Measurements from ENCODE around the gene KIF5A. TPM values are rescaled to one million over a fixed set of nuclear protein-coding genes. Genes with fewer than 3 reads are reported as not detected.

The KIF5A gene
- total RNA-seq, 1 donor from 2014 or later, result 0.22 TPM

DNA sequence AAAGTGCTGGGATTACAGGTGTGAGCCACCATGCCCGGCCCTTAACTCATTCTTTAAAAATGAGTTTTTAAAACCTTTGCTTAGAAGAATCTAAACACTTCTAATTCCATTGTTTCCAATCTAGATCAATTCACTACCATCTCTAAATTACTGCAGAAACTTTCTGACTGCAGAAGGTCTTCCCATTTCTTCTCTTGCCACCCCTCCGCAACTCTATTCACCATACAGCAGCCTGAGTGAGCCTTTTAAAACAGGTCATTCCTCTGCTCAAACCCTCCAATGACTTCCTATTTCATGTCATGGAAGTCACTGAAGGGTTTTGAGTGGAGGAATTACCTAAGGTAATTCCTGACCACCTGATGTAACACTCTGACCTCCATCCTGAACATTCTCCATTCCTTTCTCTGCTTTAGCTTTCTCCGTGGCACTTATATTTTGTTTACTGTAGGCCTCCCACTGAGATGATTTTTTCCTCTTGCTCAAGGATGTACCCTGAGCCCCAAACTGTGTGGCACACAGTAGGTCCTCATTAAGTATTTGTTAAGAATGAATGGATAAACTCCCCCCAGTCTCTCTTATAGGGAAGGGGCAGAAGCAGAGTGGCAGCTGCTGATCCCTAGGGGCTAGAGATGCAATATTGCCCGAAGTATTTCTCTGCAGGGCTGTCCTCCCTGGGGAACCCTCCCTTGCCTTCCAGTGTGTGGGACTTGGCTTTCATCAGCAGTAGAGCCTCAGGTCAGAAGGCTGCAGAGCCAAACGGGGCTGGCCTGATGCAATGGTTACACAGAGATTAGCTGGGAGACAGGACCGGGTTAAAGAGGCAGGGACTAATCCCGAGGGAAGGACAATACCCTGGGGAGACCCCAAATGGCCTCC is 30.7 kb upstream of the KIF5A start:
- intact Hi-C loops (cut with DNase I), result no loop called here
- no peak for DNase-seq (ENCODE audit: low spot score)

DNA sequence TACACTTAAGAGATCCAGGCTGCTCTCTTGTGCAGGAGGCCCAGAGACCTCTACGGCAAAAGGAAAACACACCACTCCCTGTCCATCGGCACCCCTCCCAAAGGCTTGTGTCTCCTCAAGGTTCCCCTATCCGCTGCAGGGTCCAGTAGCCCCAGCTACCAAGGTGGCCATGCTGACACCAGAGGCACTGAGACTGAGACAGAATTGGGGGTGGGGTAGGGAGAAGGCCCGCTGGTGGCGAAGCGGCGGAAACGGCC is 30.1 kb upstream of the KIF5A start:
- intact Hi-C loops (cut with DNase I), result loop anchor here (5.0 kb wide), 2 partner anchors 32 to 173 kb away; partner anchors contain the start of genes MARS1 and OS9
- DNase-seq (ENCODE audit: low spot score), result no peak

GRCh38 chr12:57520053-57520818 is 29.6 kb upstream of the KIF5A start, which contains the start of gene DDIT3:
TSS of gene DDIT3 (minus strand) at chr12:57520514. CDS start at chr12:57517406, 3,108 bp downstream.
- DNase-seq (ENCODE audit: low spot score), result peak; percentile 100
- intact Hi-C loops (cut with DNase I), result loop anchor here (5.0 kb wide), 2 partner anchors 33 to 172 kb away; partner anchors contain the start of genes MARS1 and OS9

- no peak for DNase-seq (ENCODE audit: low spot score)
- intact Hi-C loops (cut with DNase I), result loop anchor here (2.0 to 5.0 kb wide), 3 partner anchors 25 to 171 kb away; partner anchors contain the start of genes DCTN2, MARS1 and OS9
These were observed 28.3 kb upstream of the KIF5A start for GRCh38 chr12:57521525-57522010.

- intact Hi-C loops (cut with DNase I), result loop anchor here (2.0 to 5.0 kb wide), 3 partner anchors 25 to 170 kb away; partner anchors contain the start of genes DCTN2, MARS1 and OS9
- peak; percentile 94 for DNase-seq (ENCODE audit: low spot score)
These were observed 27.6 kb upstream of the KIF5A start, which contains the start of gene MBD6 for GRCh38 chr12:57522011-57522886. TSS of gene MBD6 (plus strand) at chr12:57522824. CDS start at chr12:57524304, 1,480 bp downstream.

DNA sequence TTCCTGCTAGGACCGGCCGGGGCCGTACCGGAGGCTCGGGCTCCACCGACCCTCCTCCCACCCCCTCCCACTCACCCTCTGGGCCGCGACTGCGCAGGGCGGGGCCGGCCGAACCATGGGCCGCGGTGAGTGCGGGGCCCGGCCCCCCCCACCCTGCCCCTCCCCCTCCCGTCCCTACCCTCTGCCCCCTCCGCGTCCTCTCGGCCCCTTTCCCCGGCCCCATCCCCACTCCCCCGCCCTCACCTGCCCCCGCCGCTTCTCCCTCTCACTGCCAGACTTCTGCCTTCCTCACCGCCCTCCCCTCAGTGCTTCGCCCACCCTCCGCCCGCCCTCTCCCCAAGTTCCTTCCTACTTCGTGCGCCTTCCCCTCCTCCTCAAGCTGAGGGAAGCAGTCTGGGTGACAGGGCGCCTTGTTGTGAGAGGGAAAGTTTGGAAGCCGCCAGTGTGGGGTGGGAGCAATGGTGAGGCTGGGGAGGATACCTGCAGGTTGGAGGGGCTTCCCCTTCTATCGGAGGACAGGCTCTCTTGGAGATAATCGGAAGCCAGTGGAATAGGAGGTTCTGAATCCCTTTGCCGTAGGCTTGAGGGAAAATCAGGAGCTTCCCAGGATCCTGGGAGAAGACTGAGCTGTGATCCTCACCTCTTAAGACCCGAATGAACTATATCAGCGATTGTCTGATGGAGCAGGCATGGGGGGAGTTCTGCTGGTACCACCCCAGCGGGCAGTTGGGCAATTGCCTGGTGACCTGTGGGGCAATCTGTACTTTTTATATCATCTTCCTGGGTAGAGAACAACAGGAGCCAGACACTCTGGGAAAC is 26.7 kb upstream of the KIF5A start:
- intact Hi-C loops (cut with DNase I), result loop anchor here (2.0 to 5.0 kb wide), 3 partner anchors 24 to 169 kb away; partner anchors contain the start of genes DCTN2, MARS1 and OS9
- peak; percentile 93 for DNase-seq (ENCODE audit: low spot score)

DNA sequence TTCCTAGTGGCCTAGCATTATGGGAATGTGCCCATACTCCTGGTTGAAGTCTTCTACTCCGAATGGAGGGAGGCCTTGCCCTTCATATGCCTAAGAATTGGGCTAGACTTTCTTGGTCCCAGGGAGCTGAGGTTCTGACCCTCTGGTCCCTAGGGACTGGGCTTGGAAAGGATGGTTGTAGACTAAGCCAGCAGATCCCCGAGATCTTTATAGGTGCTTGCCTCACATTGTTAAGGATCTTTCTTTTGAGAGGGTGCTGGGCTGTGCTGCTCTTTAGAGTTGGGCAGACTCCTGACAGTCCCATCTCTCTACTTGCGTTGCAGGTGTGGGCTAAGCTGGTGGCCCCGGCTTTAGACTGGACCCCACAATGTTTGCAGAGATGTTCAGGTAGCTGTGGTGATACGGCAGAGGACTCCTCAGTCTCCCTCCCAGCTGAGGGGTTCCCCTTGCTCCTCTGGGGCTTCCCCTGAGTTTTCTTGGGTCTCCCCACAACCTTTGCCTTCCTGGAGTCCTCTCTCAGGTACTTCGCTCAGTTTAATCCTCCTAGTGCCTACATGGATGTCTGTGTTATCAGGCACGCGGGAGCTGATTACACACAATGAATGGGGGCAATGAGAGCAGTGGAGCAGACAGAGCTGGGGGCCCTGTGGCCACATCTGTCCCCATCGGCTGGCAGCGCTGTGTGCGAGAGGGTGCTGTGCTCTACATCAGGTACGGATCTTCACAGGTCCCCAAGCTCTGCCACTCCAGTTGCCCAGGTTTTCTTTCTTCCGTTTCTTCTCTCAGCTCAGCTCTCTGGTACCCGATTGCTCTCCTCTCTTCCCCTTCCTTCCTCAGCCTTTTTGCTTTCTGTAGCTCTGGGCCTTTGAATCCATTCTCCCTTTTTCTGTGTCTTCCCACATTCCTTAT is 25.9 kb upstream of the KIF5A start:
- intact Hi-C loops (cut with DNase I), result loop anchor here (2.0 to 5.0 kb wide), 3 partner anchors 23 to 168 kb away; partner anchors contain the start of genes DCTN2, MARS1 and OS9
- no peak for DNase-seq (ENCODE audit: low spot score)

DNA sequence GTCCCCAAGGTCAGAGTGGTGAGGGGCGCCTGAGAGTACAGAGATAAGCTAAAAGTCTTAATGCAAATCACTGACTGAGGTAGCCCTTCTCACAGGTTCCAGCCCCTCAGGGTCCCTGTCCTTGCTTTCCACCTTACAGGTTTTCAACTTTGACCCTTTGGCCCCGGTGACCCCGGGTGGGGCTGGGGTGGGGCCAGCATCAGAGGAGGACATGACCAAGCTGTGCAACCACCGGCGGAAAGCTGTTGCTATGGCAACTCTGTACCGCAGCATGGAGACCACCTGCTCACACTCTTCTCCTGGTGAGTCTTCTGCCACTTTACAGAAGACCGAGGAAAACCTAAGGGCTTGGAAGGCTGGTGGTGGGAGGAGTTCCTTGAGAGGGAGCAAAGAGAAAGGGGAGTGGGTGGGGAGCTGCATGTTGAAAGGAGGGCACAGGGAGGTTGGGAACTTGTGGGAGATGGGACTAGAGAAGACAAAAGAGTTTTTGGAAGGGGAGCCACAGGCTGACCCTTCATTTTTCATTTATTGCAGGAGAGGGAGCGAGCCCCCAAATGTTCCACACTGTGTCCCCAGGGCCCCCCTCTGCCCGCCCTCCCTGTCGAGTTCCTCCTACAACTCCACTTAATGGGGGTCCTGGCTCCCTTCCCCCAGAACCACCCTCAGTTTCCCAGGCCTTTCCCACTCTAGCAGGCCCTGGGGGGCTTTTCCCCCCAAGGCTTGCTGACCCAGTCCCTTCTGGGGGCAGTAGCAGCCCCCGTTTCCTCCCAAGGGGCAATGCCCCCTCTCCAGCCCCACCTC is 24.8 kb upstream of the KIF5A start:
- no peak for DNase-seq (ENCODE audit: low spot score)
- intact Hi-C loops (cut with DNase I), result loop anchor here (5.0 kb wide), 2 partner anchors 38 to 167 kb away; partner anchors contain the start of genes MARS1 and OS9

DNA sequence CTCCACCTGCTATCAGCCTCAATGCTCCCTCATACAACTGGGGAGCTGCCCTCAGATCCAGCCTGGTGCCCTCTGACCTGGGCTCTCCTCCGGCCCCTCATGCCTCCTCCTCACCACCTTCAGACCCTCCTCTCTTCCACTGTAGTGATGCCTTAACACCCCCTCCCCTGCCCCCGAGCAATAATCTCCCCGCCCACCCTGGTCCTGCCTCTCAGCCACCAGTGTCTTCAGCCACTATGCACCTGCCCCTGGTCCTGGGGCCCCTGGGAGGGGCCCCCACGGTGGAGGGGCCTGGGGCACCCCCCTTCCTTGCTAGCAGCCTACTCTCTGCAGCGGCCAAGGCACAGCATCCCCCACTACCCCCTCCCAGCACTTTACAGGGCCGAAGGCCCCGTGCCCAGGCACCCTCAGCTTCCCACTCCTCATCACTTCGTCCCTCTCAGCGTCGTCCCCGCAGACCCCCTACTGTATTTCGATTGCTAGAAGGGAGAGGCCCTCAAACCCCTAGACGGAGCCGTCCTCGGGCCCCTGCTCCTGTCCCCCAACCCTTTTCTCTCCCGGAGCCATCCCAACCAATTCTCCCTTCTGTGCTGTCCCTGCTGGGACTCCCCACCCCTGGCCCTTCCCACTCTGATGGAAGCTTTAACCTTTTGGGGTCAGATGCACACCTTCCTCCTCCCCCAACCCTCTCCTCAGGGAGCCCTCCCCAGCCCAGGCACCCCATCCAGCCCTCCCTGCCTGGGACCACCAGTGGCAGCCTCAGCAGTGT is 24.0 kb upstream of the KIF5A start:
- intact Hi-C loops (cut with DNase I), result no loop called here
- no peak for DNase-seq (ENCODE audit: low spot score)

DNA sequence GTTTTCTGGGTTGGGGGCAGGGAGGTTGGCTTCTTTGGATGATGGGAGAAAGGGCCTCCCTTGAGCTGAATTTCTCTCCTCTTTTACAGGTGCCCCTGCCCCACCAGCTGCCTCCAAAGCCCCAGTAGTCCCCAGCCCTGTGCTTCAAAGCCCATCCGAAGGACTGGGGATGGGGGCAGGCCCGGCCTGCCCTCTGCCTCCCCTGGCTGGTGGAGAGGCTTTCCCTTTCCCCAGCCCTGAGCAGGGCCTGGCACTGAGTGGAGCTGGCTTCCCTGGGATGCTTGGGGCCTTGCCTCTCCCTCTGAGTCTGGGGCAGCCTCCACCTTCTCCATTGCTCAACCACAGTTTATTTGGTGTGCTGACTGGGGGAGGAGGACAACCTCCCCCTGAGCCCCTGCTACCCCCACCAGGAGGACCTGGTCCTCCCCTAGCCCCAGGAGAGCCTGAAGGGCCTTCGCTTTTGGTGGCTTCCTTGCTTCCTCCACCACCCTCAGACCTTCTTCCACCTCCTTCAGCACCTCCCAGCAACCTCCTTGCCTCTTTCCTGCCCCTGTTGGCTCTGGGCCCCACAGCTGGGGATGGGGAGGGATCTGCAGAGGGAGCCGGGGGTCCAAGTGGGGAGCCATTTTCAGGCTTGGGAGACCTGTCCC is 23.2 kb upstream of the KIF5A start:
- intact Hi-C loops (cut with DNase I), result no loop called here

DNA sequence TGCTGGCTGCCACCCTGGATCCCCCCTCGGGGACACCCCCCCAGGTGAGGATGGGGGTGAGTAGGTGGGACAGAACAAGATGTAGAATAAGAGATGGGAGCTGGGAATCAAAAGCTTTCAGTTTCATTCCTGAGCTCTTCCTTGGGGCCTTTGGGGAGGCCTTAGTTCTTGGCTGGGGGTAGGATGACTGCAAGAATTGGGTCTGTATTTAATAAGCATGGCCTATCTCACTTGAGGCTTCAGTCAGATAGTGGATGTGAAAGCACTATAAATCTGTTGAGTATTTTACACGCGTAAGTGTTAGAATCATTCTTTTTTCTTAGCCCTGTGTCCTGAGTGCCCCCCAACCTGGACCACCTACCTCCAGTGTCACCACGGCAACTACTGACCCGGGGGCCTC is 22.7 kb upstream of the KIF5A start:
- intact Hi-C loops (cut with DNase I), result no loop called here

More for the DNA sequence above, 23.2 kb upstream of the KIF5A start:
- no peak for DNase-seq (ENCODE audit: low spot score)

GRCh38 chr12:57528176-57528575 is 21.7 kb upstream of the KIF5A start:
- intact Hi-C loops (cut with DNase I), result no loop called here
- no peak for DNase-seq (ENCODE audit: low spot score)

More for the DNA sequence above, 22.7 kb upstream of the KIF5A start:
- DNase-seq (ENCODE audit: low spot score), result no peak

DNA sequence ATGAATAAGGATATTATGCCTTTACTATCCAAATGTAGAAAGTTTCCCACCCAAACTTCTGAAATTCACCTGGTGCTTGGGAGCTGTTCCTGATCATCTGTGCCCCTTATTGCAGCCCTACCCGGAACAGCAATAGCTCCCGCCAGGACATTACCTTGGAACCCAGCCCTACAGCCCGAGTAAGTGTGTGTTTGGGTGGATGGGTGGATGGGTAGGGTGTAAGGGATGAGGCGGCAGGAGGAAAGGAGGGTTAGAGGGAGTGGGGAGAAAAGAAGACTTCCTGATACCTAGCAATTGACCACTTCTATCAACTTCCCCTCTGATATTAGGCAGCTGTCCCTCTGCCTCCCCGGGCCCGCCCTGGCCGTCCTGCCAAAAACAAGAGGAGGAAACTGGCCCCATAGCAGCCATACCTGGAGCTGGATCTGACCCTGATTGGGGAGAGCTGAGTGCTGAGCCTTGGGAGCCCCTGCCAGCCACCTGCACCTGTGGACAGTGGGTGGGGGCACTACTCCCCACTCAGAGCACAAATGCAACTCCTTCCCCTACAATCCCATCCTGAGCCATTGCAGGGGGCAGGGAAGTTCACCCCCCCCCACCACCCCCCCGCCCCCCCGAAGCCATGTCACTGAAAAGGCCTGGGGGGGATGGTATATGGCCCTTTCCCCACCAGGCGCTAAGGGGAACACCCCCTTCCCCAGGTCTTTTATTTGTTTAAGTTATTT is 20.9 kb upstream of the KIF5A start:
- no peak for DNase-seq (ENCODE audit: low spot score)
- intact Hi-C loops (cut with DNase I), result no loop called here

- no peak for DNase-seq (ENCODE audit: low spot score)
- intact Hi-C loops (cut with DNase I), result no loop called here
These were observed 20.0 kb upstream of the KIF5A start for GRCh38 chr12:57529831-57530230.

All from cardiac septum (tissue), 1 donor.